SK-N-SH (cell line): ENCODE results near the gene HLA-DOA. TPM values are rescaled to one million over a fixed set of nuclear protein-coding genes. Genes with fewer than 3 reads are reported as not detected.

Experiments used
- CTCF ChIA-PET: fragments of 300-600, 350-600 bp; formaldehyde crosslinking; extraction: SDS; loops from one replicate; lab custom pipeline; 2021; lab: Yijun Ruan, JAX
- POLR2A ChIA-PET: fragments of 350-600 bp; sonication (Branson Sonifier 250); formaldehyde crosslinking; extraction: SDS; loops from one replicate; lab custom pipeline; 2020; ENCODE audit warnings: antibody characterized with exemption, inconsistent platforms; lab: Yijun Ruan, JAX
- DNase-seq: peaks from one replicate; pipeline ENCODE4 v3.0.0; 2012
- H2AFZ ChIP-seq: fragments of 200-600 bp; sonication (generic); 2 replicates; pipeline ENCODE4 v1.8.1; 2016; ENCODE audit warnings: antibody characterized with exemption, mild to moderate bottlenecking, low read depth
- H3F3A ChIP-seq: fragments of 200-600 bp; sonication (generic); replicated peaks from 2 replicates; pipeline ENCODE3; 2016; ENCODE audit warnings: antibody characterized with exemption, mild to moderate bottlenecking; ENCODE audit not compliant: insufficient read depth
- H3K27ac ChIP-seq, 2 experiments: fragments of 200-500 bp in 1 of 2; fragments of 200-600 bp in 1 of 2; sonication (Bioruptor generic) in 1 of 2; sonication (generic), shearing (Covaris generic) in 1 of 2; 2 replicates each; pipeline versions ENCODE4 v1.5.1 to v1.6.1; 2014 to 2016; ENCODE audit warnings: low read depth in 2 of 2, inconsistent platforms in 1 of 2, low read length in 1 of 2, mild to moderate bottlenecking in 1 of 2, mixed read lengths in 1 of 2
- H3K27me3 ChIP-seq: fragments of 200-600 bp; sonication (generic), shearing (Covaris generic); 2 replicates; pipeline ENCODE4 v1.6.1; 2016; ENCODE audit warnings: mixed run types; ENCODE audit not compliant: insufficient read depth
- H3K36me3 ChIP-seq, 2 experiments: fragments of 200-500 bp in 1 of 2; fragments of 200-600 bp in 1 of 2; sonication (Bioruptor generic) in 1 of 2; sonication (generic) in 1 of 2; replicated peaks in 1 of 2; 2 replicates each; pipeline versions ENCODE3 to v1.5.1; 2014 to 2016; ENCODE audit warnings: low read length in 1 of 2, mild to moderate bottlenecking in 1 of 2; ENCODE audit not compliant: insufficient read depth in 2 of 2, control insufficient read depth in 1 of 2
- H3K4me1 ChIP-seq, 2 experiments: fragments of 200-500 bp in 1 of 2; fragments of 200-600 bp in 1 of 2; sonication (Bioruptor generic) in 1 of 2; sonication (generic), shearing (Covaris generic) in 1 of 2; 2 replicates each; pipeline versions ENCODE4 v1.5.1 to v1.6.1; 2014 to 2016; ENCODE audit warnings: low read depth in 1 of 2, low read length in 1 of 2, mixed run types in 1 of 2; ENCODE audit not compliant: insufficient read depth in 2 of 2, control insufficient read depth in 1 of 2
- H3K4me2 ChIP-seq: fragments of 200-600 bp; sonication (generic), shearing (Covaris generic); 2 replicates; pipeline ENCODE4 v1.6.1; 2017; ENCODE audit warnings: mixed run types
- H3K4me3 ChIP-seq, 2 experiments: fragments of 200-500 bp in 1 of 2; fragments of 200-600 bp in 1 of 2; sonication (Bioruptor generic) in 1 of 2; sonication (generic), shearing (Covaris generic) in 1 of 2; 2 replicates each; pipeline versions ENCODE4 v1.5.1 to v1.8.1; 2014 to 2016; ENCODE audit warnings: low read depth in 2 of 2, inconsistent platforms in 1 of 2, low read length in 1 of 2, mild to moderate bottlenecking in 1 of 2, mixed read lengths in 1 of 2, moderate library complexity in 1 of 2
- H3K79me2 ChIP-seq: fragments of 200-600 bp; sonication (generic); 2 replicates; pipeline ENCODE4 v1.8.1; 2017; ENCODE audit warnings: mild to moderate bottlenecking; ENCODE audit not compliant: insufficient read depth
- H3K9ac ChIP-seq: fragments of 200-600 bp; sonication (generic); 2 replicates; pipeline ENCODE4 v1.6.1; 2017; ENCODE audit warnings: mixed run types
- H3K9me2 ChIP-seq: fragments of 200-600 bp; sonication (generic); 2 replicates; pipeline ENCODE4 v1.6.1; 2017; ENCODE audit warnings: mixed run types
- H3K9me3 ChIP-seq: fragments of 200-600 bp; sonication (generic); 2 replicates; pipeline ENCODE4 v1.6.1; 2017; ENCODE audit warnings: mixed run types, mild to moderate bottlenecking, moderate library complexity
- H4K20me1 ChIP-seq: fragments of 200-600 bp; sonication (generic); 2 replicates; pipeline ENCODE4 v1.6.1; 2017; ENCODE audit warnings: mild to moderate bottlenecking, mixed run types; ENCODE audit not compliant: insufficient read depth
- ELF1 ChIP-seq: IDR thresholded peaks from 2 replicates; pipeline ENCODE4 v1.4.0; 2012
- EZH2phosphoT487 ChIP-seq: fragments of 200-600 bp; sonication (generic); IDR thresholded peaks from 2 replicates; pipeline ENCODE4 v1.6.1; 2017; ENCODE audit warnings: low read depth, mixed run types, mild to moderate bottlenecking, antibody characterized with exemption, moderate library complexity, borderline replicate concordance
- FOXJ3 ChIP-seq: sonication (generic); formaldehyde crosslinking; IDR thresholded peaks from 2 replicates; pipeline ENCODE4 v1.5.1; 2020; ENCODE audit warnings: mild to moderate bottlenecking, missing genetic modification reagents
- IRF3 ChIP-seq: fragments of 150-350 bp; IDR thresholded peaks from 2 replicates; pipeline ENCODE4 v1.6.1; 2016; ENCODE audit warnings: mild to moderate bottlenecking, low read depth, low read length
- MAX ChIP-seq: IDR thresholded peaks from 2 replicates; pipeline ENCODE4 v1.4.0; 2012; ENCODE audit warnings: low read depth
- MXI1 ChIP-seq: IDR thresholded peaks from 2 replicates; pipeline ENCODE4 v1.6.1; 2012; ENCODE audit warnings: mild to moderate bottlenecking, low read depth, low read length, improper control_type of control experiment
- NFIC ChIP-seq: IDR thresholded peaks from 2 replicates; pipeline ENCODE4 v1.4.0; 2012; ENCODE audit warnings: borderline replicate concordance
- NRF1 ChIP-seq: IDR thresholded peaks from 2 replicates; pipeline ENCODE4 v1.6.1; 2012; ENCODE audit warnings: low read depth, mild to moderate bottlenecking, low read length
- RAD21 ChIP-seq: IDR thresholded peaks from 2 replicates; pipeline ENCODE4 v1.6.1; 2012; ENCODE audit warnings: mild to moderate bottlenecking, low read length
- REST ChIP-seq: IDR thresholded peaks from 2 replicates; pipeline ENCODE4 v1.6.1; 2012; ENCODE audit warnings: mild to moderate bottlenecking, low read depth, low read length, moderate library complexity
- SIN3A ChIP-seq: IDR thresholded peaks from 2 replicates; pipeline ENCODE4 v1.6.1; 2012; ENCODE audit warnings: low read depth, mild to moderate bottlenecking, low read length, moderate library complexity, borderline replicate concordance
- TAF1 ChIP-seq: IDR thresholded peaks from 2 replicates; pipeline ENCODE4 v1.6.1; 2012; ENCODE audit warnings: low read depth, mild to moderate bottlenecking, low read length, moderate library complexity, borderline replicate concordance
- TCF12 ChIP-seq: IDR thresholded peaks from 2 replicates; pipeline ENCODE4 v1.4.0; 2012
- USF2 ChIP-seq: fragments of 150-350 bp; IDR thresholded peaks from 2 replicates; pipeline ENCODE4 v1.6.1; 2017; ENCODE audit warnings: antibody characterized with exemption, low read length, low read depth, borderline replicate concordance
- WGBS: methylation state at CpG from one replicate; pipeline ENCODE4 v1.1.6; 2017; ENCODE audit warnings: low lambda C conversion rate; 5-methylcytosine and 5-hydroxymethylcytosine counted together
- polyA plus RNA-seq, 3 experiments: library from polyadenylated mRNA; depleted of rRNA; stranded (reverse); fragments of >200 nt; gene quantifications; 2 replicates each; pipeline ENCODE4 v1.2.3, GENCODE V29; 2012

HLA-DOA gene
- polyA plus RNA-seq, 1 of the 3 experiments (the other 2 are of a cell fraction) = not detected

- no peaks in the 10 kb centered on the region for H3F3A ChIP-seq
- ChIA-PET CTCF (interaction anchor here (0.6 to 1.7 kb wide), 5 partner anchors 11 to 1153 kb away, joined by 3 to 8 read pairs (median 4); no protein-coding TSS in a partner anchor), POLR2A (no interaction called here)
Observed at GRCh38 chr6:32995448-32995847, 13.9 kb downstream of the HLA-DOA start.

More at GRCh38 chr6:32995448-32995847, 13.9 kb downstream of the HLA-DOA start:
- Histone ChIP-seq H3K27me3 (peaks cover 7% of the 10 kb centered on the region; the same call in 1 of the 2 replicates), H3K27ac (no peak overlapping the region), H4K20me1 (no peaks in the 10 kb centered on the region), H3K9ac (no peak overlapping the region), H2AFZ (no peak overlapping the region), H3K9me3 (no peaks in the 10 kb centered on the region; the same call in 1 of the 2 replicates), H3K36me3 (no peaks in the 10 kb centered on the region), H3K79me2 (no peaks in the 10 kb centered on the region), H3K4me2 (no peak overlapping the region), H3K9me2 (no peaks in the 10 kb centered on the region), H3K4me1 (no peaks in the 10 kb centered on the region), H3K4me3 (no peak overlapping the region)
- no peak for DNase-seq
- TF ChIP-seq MXI1 (no peak), TAF1 (no peak), USF2 (no peak), SIN3A (no peak), MAX (no peak), NRF1 (no peak), FOXJ3 (CRISPR knock-in tag) (no peak), NFIC (no peak), IRF3 (no peak), ELF1 (no peak), RAD21 (no peak), EZH2phosphoT487 (no peak), TCF12 (no peak), REST (no peak)
- 5% methylated on average over 2 of the region's 2 CpGs for WGBS
